ENCODE data around the gene PTPN9. TPM values are rescaled to one million over a fixed set of nuclear protein-coding genes. Genes with fewer than 3 reads are reported as not detected.

PTPN9 gene
- 19.4 and 26.5 TPM in 2 replicates for total RNA-seq

GRCh38 chr15:75578948-75579920 lies at the start of gene PTPN9:
Gene PTPN9, minus strand, starts transcription at chr15:75579315. Its CDS starts 539 bp downstream, at chr15:75578776.

GRCh38 chr15:75625542-75626347 lies 46.6 kb upstream of the PTPN9 start, which contains the start of gene SNUPN:
Gene SNUPN, minus strand, starts transcription at chr15:75625725. Its CDS starts 4,674 bp downstream, at chr15:75621051.

DNA sequence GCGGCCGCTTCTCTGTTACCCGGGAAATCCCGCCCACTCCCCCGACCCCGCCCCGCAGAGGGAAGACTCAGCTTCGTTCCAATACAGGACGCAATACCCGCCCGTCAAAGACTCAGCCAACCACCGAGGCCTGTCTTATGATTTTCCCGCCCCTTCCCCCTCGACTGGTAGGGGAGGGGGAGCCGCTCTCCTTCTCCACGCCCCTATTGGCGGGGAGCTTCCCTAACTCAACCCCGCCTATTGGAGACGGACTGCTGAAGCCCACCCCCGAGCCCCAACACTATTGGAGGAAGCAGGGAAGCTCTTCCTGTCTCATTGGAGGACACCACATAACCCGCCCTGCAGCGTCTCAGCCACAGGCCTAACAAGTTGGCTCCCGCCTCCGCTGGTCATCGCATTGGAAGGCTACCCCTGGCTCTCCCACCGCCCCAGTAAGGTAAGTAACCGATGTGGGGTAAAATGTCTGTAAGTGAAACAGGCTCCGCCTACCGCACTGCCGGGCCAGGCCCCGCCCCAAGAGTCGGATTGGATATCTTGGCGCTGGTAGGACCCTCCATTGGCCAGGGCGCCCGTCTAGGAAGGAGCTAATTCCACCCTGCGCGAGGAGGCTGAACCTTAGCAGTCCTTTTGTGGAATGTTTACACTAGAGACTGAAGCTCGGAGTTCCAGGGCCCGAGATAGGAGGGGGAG lies 127.3 kb downstream of the PTPN9 start, which contains the start of gene SIN3A:
Gene SIN3A (minus strand): TSS at position 17 of the 690 bp plus-strand sequence. CDS start 21,315 bp downstream, outside the sequence.

Other genes with a start within 250 kb of the PTPN9 start
- gene COMMD4, start 243.3 kb downstream of the PTPN9 start, total RNA-seq = 69.5 and 111 TPM in 2 replicates
- gene NEIL1, start 232.3 kb downstream of the PTPN9 start, total RNA-seq = 2.7 and 6.1 TPM in 2 replicates
- gene MAN2C1, start 210.7 kb downstream of the PTPN9 start, total RNA-seq = 156 and 180 TPM in 2 replicates
- 29.9 and 34.6 TPM in 2 replicates for gene SIN3A, start 127.6 kb downstream of the PTPN9 start, total RNA-seq
- 29.9 and 37.4 TPM in 2 replicates for gene SNUPN, start 46.4 kb upstream of the PTPN9 start, total RNA-seq
- gene IMP3, start 60.9 kb upstream of the PTPN9 start, total RNA-seq = 64.2 and 101 TPM in 2 replicates
- 9.6 and 11.2 TPM in 2 replicates for gene SNX33, start 68.6 kb upstream of the PTPN9 start, total RNA-seq
- 101 and 122 TPM in 2 replicates for gene CSPG4, start 133.5 kb upstream of the PTPN9 start, total RNA-seq